Cardiac septum (tissue), 1 donor: Measurements from ENCODE around the gene FUS. TPM values are rescaled to one million over a fixed set of nuclear protein-coding genes. Genes with fewer than 3 reads are reported as not detected.
"Not testable (repeated sequence)": the region's sequence is repeated elsewhere in the genome, so short reads cannot be mapped to it uniquely, and the experiment has no call there.

ENCODE experiments used
- DNase-seq: peaks from one replicate; pipeline ENCODE4 v3.0.0-alpha.2; 2020; ENCODE audit warnings: low spot score
- intact Hi-C: fragments of 100-400 bp; cut with DNase I; formaldehyde crosslinking; loops from one replicate; pipeline ENCODE4 v1.14.0; 2022
- total RNA-seq: library from RNA; stranded (reverse); fragmentation: NEBNext Ultra II Directional; extraction: Animal tissue kit (Norgen Biotek cat#: 25700); gene quantifications from one replicate; pipeline ENCODE4 v1.2.1, GENCODE V29; 2021
- donor health status: DM: no; HTN: no; CAD: no.

The FUS gene
- total RNA-seq, 1 donor from 2014 or later = 158 TPM

DNA sequence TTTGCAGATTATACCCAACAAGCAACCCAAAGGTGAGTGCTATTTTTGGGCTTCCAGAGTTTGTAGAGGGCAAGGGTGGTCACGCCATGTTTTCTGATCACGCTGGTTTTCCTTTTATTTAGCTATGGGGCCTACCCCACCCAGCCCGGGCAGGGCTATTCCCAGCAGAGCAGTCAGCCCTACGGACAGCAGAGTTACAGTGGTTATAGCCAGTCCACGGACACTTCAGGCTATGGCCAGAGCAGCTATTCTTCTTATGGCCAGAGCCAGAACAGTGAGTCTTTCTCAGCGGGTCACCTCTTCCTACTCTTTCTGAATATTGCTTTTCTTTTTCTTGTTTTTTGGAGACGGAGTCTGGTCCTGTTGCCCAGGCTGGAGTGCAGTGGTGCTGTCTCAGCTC lies 2.5 kb downstream of the FUS start:
- intact Hi-C loops = loop anchor here (5.0 to 10.0 kb wide), 3 partner anchors 68 to 260 kb away; partner anchors contain the start of genes KAT8 and ZNF843

GRCh38 chr16:31183432-31184428 lies 3.8 kb downstream of the FUS start:
- no peak for DNase-seq
- intact Hi-C loops = loop anchor here (5.0 to 10.0 kb wide), 3 partner anchors 69 to 259 kb away; partner anchors contain the start of genes KAT8 and ZNF843

More for the DNA sequence above, 2.5 kb downstream of the FUS start:
- DNase-seq = no peak

GRCh38 chr16:31184888-31185287 lies 4.9 kb downstream of the FUS start:
- intact Hi-C loops = loop anchor here (5.0 to 10.0 kb wide), 3 partner anchors 70 to 257 kb away; partner anchors contain the start of genes KAT8 and ZNF843
- DNase-seq = no peak

DNA sequence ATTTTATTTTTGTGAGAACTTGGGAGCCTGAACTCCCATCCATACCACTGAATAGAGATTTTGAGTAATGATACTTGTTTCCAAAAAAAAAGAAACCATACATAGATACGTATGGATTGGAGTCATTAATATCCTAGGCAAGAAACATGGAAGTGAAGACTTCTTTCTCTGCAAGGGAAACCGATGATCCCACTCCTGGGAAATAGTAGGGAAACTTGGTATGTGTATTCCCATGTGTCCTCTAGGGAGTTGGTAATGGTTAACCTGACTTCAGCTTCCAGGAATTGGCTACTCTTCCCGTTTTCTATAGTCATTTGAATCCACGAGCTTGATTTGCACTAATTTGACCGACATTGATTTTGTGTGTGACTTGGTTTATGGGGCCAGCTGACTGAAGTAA lies 5.4 kb downstream of the FUS start:
- intact Hi-C loops = loop anchor here (10.0 kb wide), 2 partner anchors 71 to 199 kb away; partner anchors contain the start of gene KAT8

DNA sequence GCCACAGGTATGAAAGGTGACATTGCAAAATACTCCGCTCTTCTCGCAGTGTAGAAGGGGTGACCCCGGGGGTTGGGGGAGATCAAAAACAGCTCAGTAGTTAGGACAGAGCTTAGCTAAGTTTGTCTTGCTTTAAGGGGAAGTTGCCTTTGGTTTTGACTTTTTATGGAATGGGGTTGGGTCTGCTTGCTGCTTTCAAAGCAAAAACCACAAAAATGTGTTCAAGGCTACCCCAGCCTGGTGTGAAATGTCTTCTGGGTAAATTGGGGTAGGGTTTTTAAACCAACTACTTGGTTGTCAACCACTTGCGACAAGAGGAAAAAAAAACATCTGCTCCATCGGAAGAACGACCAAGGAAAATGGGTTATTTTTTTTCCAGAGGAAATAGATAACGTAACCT lies 6.2 kb downstream of the FUS start:
- intact Hi-C loops = loop anchor here (10.0 kb wide), 2 partner anchors 71 to 199 kb away; partner anchors contain the start of gene KAT8

More for the DNA sequence above, 5.4 kb downstream of the FUS start:
- no peak for DNase-seq

GRCh38 chr16:31186930-31187807 lies 7.2 kb downstream of the FUS start:
- intact Hi-C loops = loop anchor here (10.0 kb wide), 2 partner anchors 72 to 198 kb away; partner anchors contain the start of gene KAT8
- no peak for DNase-seq

More for the DNA sequence above, 6.2 kb downstream of the FUS start:
- no peak for DNase-seq

DNA sequence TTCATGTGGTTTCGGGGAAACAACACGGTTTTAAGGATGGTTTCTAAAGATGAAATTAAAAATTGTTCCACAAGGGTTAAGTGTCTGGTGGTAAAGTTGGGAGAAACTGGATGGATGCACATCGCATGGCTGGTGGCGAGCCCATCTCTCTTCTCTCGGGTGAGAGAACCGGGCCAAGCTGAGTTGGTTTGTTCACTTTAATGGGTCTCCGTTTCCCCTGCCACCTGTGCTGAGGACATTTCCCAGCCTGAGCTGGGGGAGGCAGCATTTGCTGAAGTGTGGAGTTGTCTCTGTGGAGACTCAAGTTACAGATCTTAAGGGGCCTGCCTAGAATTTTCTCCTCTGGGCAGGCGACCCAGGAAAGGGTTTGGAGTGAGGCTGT lies 7.9 kb downstream of the FUS start:
- DNase-seq = no peak
- intact Hi-C loops = loop anchor here (10.0 kb wide), 2 partner anchors 73 to 197 kb away; partner anchors contain the start of gene KAT8

DNA sequence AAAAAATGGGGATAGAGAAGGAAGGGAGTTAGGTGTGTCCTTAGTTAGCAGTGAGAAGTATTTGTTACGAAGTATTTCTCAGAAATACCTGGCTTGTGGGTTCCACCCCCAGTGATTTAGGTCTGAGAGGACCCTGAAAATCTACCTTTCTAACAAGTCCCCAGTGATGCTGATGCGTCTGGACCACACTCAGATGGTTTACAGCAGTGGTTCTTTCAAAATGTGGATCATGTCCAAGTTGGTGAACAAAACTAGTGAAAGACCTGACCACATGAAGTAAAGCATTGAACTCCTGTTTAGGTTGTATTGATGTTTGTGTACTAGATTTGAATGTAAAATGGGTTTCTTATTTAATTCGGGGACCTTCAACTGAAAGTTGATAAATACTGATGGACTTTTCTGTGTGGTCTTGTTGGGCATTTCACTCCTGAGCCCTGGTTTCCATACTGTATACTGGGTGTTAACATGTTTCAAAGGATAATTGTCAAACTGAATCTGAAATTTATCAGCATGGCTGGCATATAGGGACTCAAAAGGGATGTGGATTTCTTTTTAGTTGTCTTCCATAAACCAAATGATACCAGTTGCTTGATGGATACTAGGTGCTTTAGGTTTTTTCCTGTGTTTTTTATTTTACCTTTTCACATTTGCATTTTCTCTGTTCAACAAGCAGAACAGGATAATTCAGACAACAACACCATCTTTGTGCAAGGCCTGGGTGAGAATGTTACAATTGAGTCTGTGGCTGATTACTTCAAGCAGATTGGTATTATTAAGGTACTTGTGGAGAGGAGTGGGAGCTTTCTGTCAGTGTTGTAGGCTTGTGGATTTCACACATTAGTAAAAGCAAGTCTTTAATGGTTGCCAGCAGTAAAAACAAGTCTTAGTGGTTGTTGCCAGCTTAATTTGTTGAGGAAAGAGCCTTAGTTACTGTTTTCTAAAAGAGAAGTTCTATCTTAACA lies 8.8 kb downstream of the FUS start:
- no peak for DNase-seq
- intact Hi-C loops = loop anchor here (10.0 kb wide), 2 partner anchors 74 to 196 kb away; partner anchors contain the start of gene KAT8

DNA sequence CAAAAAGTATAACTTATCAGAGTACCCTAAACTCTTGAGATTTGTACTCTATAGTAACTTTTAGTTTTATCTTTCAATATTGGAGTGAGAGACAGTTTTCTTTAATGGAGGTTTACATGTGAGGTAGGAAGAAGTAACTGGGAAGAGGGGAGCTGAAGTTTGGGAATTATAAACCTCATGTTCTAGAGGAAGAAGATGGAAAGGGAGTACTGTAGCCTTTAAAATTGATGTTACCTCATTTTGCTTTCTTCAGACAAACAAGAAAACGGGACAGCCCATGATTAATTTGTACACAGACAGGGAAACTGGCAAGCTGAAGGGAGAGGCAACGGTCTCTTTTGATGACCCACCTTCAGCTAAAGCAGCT lies 9.5 kb downstream of the FUS start:
- no peak for DNase-seq
- intact Hi-C loops = loop anchor here (10.0 kb wide), 2 partner anchors 75 to 195 kb away; partner anchors contain the start of gene KAT8

DNA sequence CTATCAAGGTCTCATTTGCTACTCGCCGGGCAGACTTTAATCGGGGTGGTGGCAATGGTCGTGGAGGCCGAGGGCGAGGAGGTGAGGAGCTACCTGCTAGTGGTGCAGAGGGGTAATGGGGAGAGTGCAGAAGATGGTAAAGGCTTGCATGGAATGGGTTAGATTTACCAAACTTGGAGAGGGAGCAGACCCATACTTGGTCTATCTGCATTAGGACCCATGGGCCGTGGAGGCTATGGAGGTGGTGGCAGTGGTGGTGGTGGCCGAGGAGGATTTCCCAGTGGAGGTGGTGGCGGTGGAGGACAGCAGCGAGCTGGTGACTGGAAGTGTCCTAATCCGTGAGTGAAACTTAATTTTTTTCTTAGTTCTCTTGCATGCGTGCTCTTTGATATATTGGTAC lies 10.1 kb downstream of the FUS start:
- DNase-seq = no peak
- intact Hi-C loops = no loop called here

DNA sequence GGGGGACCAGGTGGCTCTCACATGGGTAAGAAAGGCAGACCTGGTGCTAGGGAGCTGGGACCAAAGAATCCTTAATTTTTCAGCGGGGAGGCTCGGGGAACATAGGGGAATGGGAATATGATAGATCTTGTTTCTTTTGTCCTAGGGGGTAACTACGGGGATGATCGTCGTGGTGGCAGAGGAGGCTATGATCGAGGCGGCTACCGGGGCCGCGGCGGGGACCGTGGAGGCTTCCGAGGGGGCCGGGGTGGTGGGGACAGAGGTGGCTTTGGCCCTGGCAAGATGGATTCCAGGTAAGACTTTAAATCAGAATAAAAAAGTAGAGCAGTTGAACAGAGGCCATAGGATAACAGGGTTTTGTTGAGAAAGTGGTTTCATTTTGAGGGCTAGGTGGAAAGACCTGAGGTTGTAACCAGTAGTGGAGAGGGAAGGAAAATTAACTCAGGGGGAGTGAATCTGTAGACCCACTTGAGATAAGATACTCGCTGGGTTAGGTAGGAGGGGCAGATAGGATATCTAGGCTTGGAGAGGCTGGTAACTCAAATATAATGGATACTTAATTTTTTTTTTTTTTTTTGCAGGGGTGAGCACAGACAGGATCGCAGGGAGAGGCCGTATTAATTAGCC lies 11.0 kb downstream of the FUS start:
- intact Hi-C loops = no loop called here
- DNase-seq = no peak

DNA sequence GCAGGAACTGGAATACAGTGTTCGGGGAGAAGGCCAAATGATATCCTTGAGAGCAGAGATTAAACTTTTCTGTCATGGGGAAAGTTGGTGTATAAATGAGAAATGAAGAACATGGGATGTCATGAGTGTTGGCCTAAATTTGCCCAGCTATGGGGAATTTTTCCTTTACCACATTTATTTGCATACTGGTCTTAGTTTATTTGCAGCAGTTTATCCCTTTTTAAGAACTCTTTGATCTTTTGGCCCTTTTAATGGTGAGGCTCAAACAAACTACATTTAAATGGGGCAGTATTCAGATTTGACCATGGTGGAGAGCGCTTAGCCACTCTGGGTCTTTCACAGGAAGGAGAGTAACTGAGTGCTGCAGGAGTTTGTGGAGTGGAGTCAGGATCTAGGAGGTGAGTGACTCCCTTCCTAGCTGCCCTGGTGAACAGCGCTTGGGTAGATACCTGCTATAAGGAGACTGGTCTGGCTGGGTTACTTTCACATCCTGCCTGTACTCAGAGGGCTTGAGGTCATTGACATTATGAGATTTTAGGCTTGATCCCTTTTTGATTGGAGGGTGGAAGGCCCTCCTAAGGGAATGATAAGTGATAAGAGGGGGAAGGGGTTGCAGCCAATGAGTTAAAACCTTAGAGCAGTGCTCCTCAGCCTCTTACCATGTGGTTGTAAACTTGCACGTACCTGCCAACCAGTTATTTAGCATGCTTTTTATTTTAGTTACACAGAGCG lies 11.9 kb downstream of the FUS start:
- peak; percentile 15 for DNase-seq
- intact Hi-C loops = no loop called here

GRCh38 chr16:31192856-31193642 lies 13.1 kb downstream of the FUS start:
- intact Hi-C loops = no loop called here
- DNase-seq = peak; percentile 51

DNA sequence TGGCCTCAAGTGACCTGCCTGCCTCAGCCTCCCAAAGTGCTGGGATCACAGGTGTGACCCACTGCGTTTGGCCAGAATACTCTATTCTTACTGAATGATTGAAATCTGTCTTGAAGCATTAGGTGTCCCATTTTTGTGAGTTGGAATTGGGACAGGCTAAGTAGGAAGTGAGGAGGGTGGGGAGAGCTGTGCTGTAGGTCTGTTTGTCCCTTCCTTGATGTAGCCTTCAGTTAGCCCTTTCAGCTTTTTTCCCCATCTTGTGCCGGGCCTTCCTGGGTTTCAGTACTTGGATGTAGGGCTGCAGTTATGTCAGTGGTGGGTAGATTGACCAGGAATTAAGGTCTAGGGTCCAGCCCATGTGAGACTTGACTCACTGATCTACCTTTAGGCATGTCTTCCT lies 13.9 kb downstream of the FUS start:
- intact Hi-C loops = no loop called here
- DNase-seq = peak; percentile 5

GRCh38 chr16:31194898-31195297 lies 15.0 kb downstream of the FUS start:
- DNase-seq = peak; percentile 7
- intact Hi-C loops = no loop called here

DNA sequence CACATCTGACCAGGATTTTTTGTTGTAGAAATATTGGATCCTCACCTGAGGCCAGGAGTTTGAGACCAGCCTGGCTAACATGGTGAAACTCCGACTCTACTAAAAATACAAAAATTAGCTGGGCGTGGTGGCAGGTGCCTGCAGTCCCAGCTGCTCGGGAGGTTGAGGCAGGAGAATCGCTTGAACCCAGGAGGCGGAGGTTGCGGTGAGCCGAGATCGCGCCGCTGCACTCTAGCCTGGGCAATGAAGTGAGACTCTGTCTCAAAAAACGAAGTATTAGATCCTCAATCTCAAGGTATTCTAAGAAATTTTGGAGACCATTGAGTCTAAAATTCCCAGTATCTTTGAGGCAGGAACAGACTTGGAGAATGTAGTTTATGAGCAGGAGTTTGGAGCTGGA lies 15.9 kb downstream of the FUS start:
- intact Hi-C loops = not testable (repeated sequence)
- peak; percentile 4 for DNase-seq
